A549 treated with AZD2906 at 1 μM for 4 hours (cell line): ENCODE measurements around the gene SPDYE11. TPM values are rescaled to one million over a fixed set of nuclear protein-coding genes. Genes with fewer than 3 reads are reported as not detected.

Experiments
- total RNA-seq: library from RNA; stranded (reverse); fragments of 200-300 nt; extraction: Qiagen RNA extraction; gene quantifications from 5 replicates; pipeline ENCODE4 v1.2.3, GENCODE V29; 2022

Gene SPDYE11, protein sequence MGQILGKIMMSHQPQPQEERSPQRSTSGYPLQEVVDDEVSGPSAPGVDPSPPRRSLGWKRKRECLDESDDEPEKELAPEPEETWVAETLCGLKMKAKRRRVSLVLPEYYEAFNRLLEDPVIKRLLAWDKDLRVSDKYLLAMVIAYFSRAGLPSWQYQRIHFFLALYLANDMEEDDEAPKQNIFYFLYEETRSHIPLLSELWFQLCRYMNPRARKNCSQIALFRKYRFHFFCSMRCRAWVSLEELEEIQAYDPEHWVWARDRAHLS
- total RNA-seq = not detected in 5 replicates

GRCh38 chr7:73057811-73058210 lies at the start of gene SPDYE11:
Gene SPDYE11 (minus strand): TSS chr7:73057911. CDS start chr7:73056111, 1,800 bp downstream.

GRCh38 chr7:73085938-73086337 lies 28.2 kb upstream of the SPDYE11 start, which contains the start of gene SPDYE9:
Gene SPDYE9 (minus strand): TSS chr7:73086038. CDS start chr7:73084238, 1,800 bp downstream.

GRCh38 chr7:73029666-73030065 lies 28.0 kb downstream of the SPDYE11 start, which contains the start of gene SPDYE8:
Gene SPDYE8 (minus strand): TSS chr7:73029766. CDS start chr7:73027966, 1,800 bp downstream.

Other genes starting within 250 kb of the SPDYE11 start
- 2.2 to 2.8 TPM (median 2.6 TPM) in 5 replicates for gene TYW1B, start 229.7 kb downstream of the SPDYE11 start, total RNA-seq
- 37.3 to 39.9 TPM (median 38.1 TPM) in 5 replicates for gene POM121, start 132.8 kb downstream of the SPDYE11 start, total RNA-seq
- gene TRIM74, start 88.4 kb downstream of the SPDYE11 start, total RNA-seq = 0.25 to 0.53 TPM (median 0.36 TPM) in 4 of 5 replicates, not detected in the other
- not detected in 5 replicates for gene SPDYE8, start 28.1 kb downstream of the SPDYE11 start, total RNA-seq
- not detected in 5 replicates for gene SPDYE9, start 28.1 kb upstream of the SPDYE11 start, total RNA-seq